Stimulated activated CD4-positive, alpha-beta T cell treated with anti-CD3 and anti-CD28 coated beads, Interleukin-12 subunit alpha, Interleukin-12 subunit beta, amount 100 ng/mL, for 4 hours (primary cell): ENCODE measurements around the gene PTGIS.

Experiments
- DNase-seq: peaks from one replicate; pipeline ENCODE4 v3.0.0-alpha.2; 2020

The PTGIS gene

DNA sequence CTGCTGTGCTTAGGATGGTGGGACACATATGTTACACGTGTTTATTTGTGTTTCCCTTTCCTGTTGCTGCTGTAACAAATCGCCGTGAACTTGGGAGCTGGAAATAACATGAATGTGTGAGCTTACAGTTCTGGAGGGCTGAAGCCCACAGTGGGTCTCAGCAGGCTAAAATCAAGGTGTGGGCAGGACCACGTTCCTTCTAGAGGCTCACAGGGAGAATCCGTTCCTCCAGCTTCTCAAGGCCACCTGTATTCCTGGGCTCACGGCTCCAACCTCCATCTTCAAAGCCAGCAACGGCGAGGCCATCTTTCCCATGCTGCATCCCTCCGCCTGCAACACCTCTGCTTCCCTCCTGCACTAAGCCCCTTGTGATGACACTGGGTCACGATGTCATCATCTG lies 27.4 kb upstream of the PTGIS start:
- DNase-seq = no peak

DNA sequence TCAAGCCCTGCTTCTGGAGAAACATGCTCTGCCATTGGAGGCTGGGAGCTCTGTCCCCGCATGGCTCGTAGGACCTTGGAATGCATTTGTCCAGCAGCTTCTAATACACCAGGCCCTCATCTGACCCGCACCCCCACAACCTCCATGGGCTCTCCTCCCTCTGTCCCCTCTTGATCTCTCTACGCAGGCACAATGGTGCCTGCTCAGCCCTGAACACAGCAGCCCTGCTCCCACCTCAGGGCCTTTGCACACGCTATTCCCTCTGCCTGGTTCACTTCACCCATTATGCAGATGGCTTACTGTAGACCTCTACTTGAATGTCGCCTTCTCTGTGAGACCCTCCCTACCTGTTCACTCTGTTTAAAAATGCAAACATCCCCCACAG lies 27.0 kb upstream of the PTGIS start:
- no peak for DNase-seq

DNA sequence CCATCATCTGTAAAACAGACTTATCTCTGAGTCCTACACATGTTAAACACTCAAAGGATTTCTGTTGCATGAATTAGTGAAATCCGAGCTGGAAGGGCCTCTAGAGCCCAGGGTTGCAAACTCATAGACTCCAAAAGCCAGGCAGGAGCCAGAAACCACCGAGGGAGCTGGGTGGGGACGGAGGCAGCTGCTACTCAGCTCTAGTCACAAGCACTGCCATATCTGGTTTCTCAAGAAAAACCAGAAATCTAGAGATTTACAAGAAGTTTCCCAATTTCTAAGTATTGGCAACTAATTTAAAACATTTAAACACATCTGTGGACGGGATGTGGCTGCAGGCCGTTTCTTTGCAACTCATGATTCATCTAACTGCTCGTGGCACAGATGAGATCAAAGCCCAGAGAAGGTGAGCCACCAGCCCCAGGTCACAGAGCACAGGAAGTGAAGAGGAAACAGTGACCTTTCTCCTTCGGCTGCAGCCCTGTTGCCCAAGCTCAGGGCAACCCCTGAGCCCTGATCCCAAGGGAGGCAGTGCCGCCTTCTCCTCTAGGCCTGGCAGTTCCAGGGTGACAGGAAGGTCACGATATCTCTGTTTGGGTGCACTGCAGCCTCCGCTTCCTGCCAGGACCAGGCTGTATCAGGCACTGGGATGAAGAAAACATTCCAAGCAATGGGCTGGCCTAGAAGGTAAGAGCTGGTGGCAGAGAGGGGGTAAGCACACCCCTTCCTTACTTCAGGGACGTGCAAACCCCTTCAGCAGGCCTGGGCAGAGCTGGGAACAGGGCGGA lies 26.4 kb upstream of the PTGIS start:
- DNase-seq = peak; percentile 48

DNA sequence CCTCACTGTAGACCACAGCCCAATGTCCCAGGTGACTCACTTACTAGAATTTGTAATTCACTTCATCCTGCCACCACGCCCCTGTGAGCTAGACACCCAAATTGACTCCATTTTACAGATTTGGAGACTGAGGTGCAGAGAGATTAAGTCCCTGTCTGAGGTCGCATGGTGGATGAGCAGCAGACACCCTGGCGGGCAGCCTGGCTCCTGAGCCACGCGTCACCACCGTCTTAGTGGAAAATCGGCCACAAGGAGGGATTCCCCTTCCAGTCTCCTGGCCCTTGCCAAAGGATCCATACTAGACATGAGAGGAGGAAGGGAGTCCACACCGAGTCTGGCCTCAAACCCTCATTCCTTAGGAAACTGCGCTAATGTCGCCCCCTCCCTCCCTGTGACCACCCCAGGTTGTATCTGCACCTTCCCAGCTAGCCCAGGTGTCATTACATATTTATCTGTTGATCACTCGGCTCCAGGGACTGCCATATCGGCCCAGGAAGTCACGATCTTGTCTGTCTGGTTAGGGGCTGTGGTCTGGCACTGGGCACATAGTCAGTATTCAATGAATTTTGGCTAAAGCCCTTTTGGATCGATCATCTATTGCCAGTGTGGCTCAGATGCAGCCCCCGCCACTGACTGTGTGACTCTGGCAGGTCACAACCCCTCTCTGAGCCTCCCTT lies 25.7 kb upstream of the PTGIS start:
- DNase-seq = no peak

DNA sequence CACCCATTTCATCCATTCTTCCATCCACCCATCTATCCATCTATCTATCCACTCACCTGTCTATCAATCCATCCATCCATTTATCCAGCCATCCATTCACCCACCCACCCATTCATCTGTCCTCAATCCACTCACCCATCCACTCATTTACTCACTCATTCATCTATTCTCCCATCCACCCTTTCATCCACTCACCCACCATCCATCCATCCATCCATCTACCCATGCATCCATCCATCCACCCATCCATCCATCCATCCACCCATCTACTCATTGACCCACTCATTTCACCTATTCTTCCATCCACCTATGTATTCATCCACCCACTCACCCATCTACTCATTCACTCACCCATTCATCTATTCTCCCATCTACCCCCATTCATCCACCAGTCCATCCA lies 24.2 kb upstream of the PTGIS start:
- DNase-seq = no peak

DNA sequence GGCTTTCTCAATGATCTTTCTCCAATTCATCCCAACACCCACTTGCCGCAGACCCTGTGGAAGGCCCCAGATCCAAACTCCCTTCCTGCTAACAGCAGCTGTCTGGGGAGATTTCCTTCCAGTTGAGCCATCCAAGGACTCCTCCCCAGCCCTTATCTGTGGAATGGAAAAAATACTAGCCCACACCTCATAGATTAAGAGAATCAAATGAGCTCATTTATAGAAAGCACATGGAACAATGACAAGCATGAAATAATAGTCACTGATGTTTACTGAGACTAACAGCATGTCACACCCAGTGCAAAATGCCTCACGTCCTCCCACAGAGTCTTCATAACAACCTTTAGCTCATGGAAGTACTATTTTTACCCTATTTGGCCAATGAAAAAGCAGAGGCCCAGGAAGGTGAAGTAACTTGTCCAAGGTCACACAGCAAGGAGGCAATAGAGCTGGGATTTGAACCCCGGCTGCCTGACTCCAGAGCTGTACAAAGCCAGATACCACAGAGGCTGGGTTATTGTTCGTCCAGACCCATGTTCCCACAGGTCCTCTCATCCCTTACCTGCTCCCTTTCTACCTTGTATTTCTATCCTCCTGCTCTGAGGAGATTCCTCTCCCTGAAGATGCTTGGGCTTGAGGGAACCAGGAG lies 23.4 kb upstream of the PTGIS start:
- no peak for DNase-seq

DNA sequence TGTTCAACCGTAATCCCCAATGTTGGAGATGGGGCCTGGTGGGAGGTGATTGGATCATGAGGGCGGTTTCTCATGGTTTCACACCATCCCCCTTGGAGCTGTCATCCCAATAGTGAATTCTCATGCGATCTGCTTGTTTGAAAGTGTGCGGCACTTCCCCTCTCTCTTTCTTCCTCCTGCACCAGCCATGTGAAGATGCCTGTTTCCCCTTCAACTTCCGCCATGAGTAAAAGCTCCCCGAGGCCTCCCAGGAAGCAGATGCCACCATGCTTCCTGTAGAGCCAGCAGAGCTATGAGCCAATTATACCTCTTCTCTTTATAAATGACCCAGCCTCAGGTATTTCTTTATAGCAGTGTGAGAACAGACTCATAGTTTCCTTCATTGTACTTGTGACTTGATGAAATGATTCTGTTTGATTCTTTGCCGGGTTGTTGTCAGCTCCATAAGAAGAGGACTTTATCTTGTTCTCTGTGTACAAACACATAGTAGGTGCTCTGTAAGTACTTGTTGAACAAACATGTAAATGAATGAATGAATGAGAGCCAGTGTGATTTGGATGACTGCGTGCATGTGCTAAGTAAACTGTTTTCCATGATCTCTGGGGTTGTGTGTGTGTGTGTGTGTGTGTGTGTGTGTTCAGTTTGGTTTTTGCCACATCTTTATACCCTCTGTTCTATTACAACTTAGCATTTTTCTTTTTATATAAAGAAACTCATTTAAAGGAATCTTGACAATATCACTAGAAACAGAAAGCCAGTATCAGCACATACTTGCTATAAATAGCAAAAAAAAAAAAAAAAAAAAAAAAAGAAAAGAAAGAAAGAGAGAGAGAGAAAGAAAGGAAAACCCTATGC lies 22.5 kb upstream of the PTGIS start:
- no peak for DNase-seq

DNA sequence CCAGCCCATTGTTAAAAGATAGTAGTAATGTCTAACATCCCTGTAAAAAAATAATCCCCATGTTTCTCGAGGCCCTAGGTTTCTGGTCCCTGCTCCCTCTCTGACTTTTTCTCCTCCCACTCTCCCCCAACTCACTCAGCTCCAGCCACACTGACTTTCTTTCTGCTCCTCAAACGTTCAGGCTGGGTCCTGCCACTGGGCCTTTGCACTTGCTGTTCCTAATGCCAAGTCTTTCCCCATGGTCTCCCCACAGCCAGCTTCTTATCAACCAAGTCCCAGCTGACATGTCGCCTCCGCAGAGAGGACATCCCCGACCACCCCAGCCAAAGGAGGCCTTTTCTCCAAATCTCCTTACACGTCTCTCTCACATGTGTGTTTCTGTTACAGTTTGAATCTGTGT lies 21.8 kb upstream of the PTGIS start:
- no peak for DNase-seq

DNA sequence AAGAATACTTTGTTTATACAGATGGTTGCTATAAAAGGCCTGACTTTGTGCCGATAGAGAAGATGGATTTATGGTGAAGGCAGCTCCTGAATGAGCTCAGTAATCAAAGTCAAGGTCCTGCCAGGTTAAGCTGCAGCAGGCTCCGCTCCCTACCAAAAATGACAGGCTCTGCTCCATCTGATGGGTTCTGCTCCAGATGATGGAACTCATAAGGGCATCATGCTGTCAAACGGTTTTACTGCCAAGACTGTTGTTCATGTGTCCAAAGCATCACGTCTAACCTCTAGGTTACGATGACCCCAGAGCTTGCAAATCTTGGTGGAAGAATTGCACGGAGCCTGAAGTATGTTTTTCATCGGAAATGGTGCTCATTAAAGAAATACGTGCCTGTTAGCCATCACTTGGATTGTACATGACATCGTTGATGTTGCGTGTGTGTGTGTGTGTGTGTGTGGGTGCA lies 19.2 kb upstream of the PTGIS start:
- DNase-seq = no peak

DNA sequence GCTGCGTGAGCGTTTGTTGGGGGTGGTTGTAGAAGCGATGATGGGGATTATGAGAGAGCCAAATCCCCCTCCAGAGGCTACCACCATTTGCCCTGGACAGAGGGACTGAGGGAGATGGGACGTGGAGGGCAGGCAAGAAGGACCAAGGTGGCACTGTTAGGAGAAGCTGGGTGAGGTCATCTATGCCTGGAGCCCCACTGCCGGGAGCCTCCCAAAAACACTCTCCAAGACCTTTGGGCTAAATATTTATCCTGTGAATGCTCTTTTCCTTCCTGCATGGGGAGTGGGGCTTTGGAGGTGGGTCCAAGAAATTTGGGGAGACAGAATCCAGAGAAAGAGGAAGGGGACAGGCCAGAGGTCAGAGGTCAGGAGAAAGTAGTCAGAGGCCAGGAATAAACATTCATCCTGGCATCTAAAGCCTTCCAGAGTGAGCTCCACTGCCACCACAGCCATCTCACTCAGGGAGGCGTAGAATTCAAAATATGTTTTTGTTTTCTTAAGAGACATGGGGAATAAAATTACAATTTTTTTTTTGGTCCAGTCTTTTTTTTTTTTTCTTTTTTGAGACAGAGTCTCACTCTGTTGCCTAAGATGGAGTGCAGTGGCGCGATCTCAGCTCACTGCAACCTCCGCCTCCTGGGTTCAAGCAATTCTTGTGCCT lies 17.8 kb upstream of the PTGIS start:
- no peak for DNase-seq

DNA sequence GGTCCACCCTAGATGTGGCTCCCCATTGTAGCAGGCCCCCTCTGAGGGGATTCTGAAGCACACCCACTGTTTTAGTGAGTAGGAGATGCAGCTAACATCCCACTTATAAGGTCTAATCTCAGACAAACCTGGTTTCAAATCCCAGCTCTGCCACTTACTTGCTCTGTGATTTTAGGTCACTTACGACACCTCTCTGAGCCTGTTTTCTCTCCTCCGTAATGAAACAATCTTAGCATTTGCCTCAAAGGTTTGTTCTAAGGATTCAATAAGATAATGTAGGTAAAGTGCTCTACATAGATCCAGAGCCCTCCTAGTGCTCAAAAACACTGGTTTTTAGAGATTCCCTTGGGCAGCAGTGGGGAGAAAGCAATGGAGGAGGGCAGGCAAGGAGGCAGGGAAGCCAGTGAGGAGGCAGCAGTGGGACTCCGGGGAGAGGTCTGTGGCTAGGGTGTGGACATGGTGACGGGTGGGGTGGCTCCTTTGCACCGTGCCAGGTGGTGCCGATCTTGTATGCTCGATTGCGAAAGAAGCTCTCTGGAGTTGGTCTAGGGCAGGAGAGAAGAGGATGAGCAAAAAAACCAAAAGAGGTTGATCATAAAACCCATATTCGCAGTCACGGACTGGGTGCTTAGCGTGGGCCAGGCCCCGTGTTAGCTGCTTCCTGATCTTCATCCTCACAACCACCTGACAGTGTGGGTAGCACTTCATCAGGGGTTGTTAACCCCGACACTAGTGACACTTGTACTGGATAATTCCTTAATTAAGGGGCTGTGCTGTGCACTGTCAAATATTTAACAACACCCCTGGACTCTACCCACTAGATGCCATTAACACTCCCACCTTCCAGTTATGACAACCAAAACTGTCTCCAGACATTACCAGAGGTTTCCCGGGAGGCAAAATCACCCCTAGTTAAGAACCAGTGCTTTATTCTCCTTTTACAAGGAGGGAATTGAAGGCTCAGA lies 16.8 kb upstream of the PTGIS start:
- DNase-seq = no peak

DNA sequence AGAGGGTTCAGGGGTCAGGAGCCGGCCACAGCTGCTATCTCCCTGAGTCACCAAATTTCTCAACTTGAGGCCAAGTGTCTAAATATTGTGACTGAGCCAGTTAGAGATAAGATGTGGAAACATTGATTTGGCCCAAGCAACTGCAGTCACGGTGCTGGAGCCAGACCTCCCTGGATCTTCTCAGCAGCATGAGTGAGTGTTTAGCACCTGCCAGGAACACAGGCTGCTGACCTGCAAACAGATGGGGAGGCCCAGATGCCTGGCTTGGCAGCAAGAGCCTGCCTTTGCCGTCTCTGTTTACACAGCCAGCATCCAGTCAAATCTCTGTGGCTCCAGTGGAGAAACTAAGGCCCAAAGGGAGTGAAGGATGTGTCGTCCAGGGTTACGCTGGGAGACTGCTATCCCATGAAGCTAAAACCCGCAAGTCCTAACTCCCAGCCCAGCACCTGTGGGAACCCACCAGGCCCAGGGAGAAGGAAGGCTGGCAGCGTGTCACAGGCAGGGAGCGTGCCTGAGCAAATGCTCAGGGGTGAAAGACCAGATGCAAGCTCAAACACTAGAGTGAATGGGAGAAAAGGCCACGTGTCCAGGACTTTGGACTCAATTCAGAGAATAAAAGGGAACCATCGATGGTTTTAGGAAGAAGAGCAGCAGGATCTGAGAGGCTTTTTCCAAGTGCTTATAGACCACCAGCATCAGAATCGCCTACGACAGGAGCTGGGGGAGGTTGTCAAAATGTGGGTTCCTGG lies 15.9 kb upstream of the PTGIS start:
- DNase-seq = no peak

DNA sequence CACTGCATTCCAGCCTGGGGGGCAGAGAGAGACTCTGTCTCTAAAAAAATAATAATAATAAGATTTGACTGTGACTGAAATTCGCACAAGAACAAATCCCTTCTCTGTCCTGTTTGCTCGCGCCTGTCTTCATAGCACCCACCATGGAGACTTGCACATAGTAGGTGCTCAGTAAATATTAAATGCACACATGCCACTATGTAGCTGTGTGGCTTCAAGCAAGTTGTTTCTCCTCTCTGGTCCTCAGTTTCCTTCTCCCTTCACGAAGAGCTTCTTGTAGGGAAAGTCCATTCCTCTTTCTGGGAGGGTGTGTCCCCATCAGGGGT lies 15.4 kb upstream of the PTGIS start:
- DNase-seq = no peak

DNA sequence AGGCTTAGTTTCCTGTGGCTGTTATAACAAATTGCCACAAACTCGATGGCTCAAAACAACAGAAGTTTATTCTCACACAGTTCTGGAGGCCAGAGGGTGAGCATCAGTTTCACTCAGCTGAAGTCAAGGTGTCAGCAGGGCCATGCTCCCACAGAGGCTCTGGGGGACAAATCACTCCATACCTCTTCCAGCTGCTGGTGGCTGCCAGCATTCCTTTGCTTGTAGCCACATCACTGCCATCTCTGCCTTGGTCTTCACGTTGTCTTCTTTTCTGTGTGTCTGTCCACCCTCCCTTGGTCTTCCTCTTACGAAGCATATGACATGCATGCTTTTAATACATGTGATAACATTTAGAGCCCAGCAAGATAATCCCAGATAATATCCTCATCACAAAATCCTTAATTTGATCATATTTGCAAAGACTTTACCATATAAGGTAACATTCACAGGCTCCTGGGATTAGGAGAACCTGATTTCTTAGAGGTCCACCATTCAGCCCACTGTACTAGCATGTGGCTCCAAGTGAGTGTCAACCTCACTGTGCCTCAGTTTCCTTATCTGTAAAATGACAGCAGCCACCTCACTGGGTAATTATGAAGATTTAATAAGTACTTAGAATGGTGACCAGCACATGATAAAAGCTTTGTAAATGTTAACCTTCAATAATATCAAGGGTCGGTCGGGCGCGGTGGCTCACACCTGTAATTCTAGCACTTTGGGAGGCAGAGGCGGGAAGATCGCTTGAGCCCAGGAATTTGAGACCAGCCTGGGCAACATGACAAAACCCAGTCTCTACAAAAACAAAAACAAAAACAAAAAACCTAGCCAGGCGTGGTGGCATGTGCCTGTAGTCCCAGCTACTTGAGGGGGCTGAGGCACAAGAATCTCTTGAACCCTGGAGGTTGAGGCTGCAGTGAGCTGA lies 14.7 kb upstream of the PTGIS start:
- no peak for DNase-seq

DNA sequence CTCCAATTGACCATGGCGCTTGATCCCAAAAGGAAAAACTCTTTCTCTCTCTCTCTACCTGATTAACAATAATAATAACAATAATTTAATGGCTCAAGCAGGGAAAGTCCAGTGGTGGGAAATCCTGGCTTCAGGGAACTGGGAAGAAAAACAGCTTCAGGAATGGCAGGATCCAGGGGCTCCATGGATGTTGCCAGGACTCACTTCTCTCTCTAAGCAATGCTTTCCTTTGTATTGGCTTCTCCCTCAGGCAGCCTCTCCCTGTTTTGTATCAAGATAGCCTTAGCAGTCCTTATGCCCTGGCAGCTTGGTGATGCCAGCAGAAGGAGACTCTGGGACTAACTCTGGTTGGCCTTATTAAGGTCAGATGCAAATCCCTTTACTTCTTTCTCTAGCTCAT lies 13.5 kb upstream of the PTGIS start:
- no peak for DNase-seq

DNA sequence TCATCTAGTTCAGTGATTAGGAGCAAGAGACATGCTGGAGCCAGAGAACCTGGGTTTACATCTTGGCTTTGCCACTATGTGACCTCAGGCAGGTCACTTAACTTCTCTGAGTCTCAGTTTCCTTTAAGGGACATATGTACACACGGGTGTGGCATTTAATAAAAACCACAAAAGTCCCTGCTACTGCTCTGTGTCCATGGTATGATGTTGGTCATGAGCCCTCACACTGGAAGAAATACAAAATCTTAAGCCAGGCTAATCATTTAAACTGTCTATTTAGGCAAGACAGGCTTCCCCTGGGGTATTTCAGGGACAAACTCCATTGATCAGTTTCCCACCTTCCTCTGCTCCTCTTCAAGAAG lies 12.9 kb upstream of the PTGIS start:
- DNase-seq = no peak

DNA sequence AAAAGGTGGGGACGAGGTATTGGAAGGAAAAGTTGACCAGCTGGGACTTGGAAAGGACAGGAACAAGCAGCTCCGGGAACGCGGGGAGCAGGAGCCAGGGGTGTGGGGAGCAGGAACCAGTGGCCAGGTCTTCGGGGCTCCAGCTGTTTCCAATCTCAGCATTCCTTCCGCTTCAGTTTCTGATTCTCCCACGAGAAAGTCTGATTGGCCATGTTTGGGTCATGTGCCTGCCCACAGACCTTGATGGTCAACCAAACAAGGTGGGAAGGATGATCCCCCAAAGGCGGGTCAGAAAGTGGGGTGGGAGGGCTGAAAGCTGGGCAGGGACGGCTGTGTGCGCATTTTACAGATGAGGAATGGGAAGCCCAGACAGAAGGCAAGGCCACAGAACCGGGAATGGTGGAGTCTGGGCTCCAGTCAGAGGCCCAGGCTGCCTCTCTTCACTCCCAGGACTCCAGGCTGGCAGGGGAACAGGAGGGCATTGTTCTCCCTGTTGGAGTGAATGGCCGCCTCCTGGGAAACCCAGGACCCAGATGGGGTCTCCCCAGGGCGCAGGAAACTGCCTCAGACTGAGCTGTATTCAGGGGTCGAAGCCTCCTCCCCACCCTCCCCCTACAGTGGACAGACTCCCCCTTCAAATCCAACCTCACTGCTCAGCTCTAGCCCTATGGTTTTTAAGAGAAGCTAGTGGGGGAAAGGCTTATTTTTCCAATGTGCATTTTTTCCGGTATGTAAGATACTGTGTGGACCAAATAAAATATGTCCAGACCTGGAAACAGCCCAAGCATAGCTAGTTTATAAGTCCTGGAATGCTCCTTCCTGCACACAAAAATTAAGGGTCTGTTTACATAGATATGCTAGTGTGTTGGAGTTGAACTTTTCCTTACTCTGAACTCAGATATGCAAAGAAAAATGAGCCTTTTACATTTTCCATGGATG lies 12.2 kb upstream of the PTGIS start:
- no peak for DNase-seq

DNA sequence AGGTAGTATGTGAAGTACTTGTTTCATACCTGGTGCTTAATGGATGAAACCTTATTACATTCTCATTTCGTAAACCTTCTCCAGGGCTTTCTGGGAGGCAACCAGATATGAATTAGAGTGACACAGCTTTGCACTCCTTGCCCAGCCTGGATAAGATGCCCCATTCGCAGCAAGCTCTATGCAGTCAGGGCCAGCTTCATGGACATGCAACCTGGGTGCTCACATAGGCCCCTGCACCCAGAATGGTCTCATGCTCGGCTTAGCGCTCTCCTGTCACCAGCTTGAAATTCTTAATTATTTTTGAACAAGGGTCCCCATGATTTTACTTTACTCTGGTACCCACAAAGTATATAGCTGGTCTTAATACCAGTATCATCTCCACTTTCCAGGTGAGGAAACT lies 11.3 kb upstream of the PTGIS start:
- no peak for DNase-seq

DNA sequence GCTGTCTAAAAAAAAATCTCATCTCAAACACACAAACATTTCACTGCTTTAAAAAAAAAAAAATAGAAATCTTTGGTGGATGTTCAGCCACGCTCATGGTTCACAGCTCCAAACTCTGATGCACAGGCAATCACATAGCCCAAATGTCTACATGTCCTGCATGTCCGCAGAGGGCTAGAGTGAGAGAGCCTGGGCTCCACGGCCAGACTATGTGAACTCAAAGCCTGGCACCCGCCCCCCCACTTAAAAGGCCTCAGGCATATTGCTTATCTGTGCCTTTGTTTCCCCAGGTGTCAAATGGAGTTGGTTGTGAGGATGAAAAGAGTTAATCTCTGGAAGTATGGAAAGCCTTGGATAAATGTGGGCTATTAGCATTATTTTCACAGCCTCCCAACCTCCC lies 10.5 kb upstream of the PTGIS start:
- no peak for DNase-seq
